T-helper 9 cell (primary cell): Measurements from ENCODE around the gene BRINP1.

Experiments
- DNase-seq: peaks from one replicate; pipeline ENCODE4 v3.0.0-alpha.2; 2020

The BRINP1 gene

GRCh38 chr9:119339056-119339455 lies 30.2 kb downstream of the BRINP1 start:
- DNase-seq, result no peak

GRCh38 chr9:119337573-119337972 lies 31.7 kb downstream of the BRINP1 start:
- no peak for DNase-seq

- DNase-seq, result no peak
These were observed 34.5 kb downstream of the BRINP1 start for GRCh38 chr9:119334745-119335144.

- DNase-seq, result no peak
These were observed 35.6 kb downstream of the BRINP1 start for GRCh38 chr9:119333507-119334229.

GRCh38 chr9:119332522-119332921 lies 36.7 kb downstream of the BRINP1 start:
- DNase-seq, result no peak

- DNase-seq, result no peak
These were observed 47.1 kb downstream of the BRINP1 start for GRCh38 chr9:119322184-119322583.

- no peak for DNase-seq
These were observed 50.9 kb downstream of the BRINP1 start for GRCh38 chr9:119318371-119318770.

- no peak for DNase-seq
These were observed 55.4 kb downstream of the BRINP1 start for GRCh38 chr9:119313846-119314245.

- DNase-seq, result no peak
These were observed 58.5 kb downstream of the BRINP1 start for GRCh38 chr9:119310741-119311140.

- no peak for DNase-seq
These were observed 61.8 kb downstream of the BRINP1 start for GRCh38 chr9:119307471-119307870.

- DNase-seq, result no peak
These were observed 64.7 kb downstream of the BRINP1 start for GRCh38 chr9:119304555-119304954.

GRCh38 chr9:119302988-119303698 lies 66.1 kb downstream of the BRINP1 start:
- DNase-seq, result no peak

GRCh38 chr9:119298076-119298853 lies 71.0 kb downstream of the BRINP1 start:
- DNase-seq, result no peak

- no peak for DNase-seq
These were observed 77.7 kb downstream of the BRINP1 start for GRCh38 chr9:119291554-119291953.

- no peak for DNase-seq
These were observed 79.3 kb downstream of the BRINP1 start for GRCh38 chr9:119289740-119290433.

GRCh38 chr9:119284587-119285337 lies 84.5 kb downstream of the BRINP1 start:
- no peak for DNase-seq

- no peak for DNase-seq
These were observed 85.1 kb downstream of the BRINP1 start for GRCh38 chr9:119284118-119284517.

GRCh38 chr9:119283078-119283794 lies 86.0 kb downstream of the BRINP1 start:
- no peak for DNase-seq

GRCh38 chr9:119282476-119283077 lies 86.7 kb downstream of the BRINP1 start:
- DNase-seq, result no peak

- DNase-seq, result no peak
These were observed 88.3 kb downstream of the BRINP1 start for GRCh38 chr9:119280740-119281485.
